Esophagus squamous epithelium (tissue), 4 donors: ENCODE data around the gene ASB7.

ENCODE experiments used
- POLR2A ChIP-seq, 4 donors: fragments of 450-650 bp; IDR thresholded peaks; one replicate each; pipeline ENCODE4 v1.6.1; 2017; ENCODE audit warnings: antibody characterized with exemption in 4 of 4, mild to moderate bottlenecking in 4 of 4, moderate library complexity in 3 of 4
- TF ChIP-seq, protein P1 (sequence below), 6 experiments: fragments of 450-650 bp in 4 of 6; fragments of 200-600 bp in 2 of 6; sonication (generic) in 2 of 6; IDR thresholded peaks; one replicate each; pipeline ENCODE4 v1.5.1; 2016 to 2019; ENCODE audit warnings: antibody characterized with exemption in 6 of 6, mild to moderate bottlenecking in 4 of 6, moderate library complexity in 4 of 6

GRCh38 chr15:100687582-100688141, 85.3 kb downstream of the ASB7 start:
- TF ChIP-seq, protein P1, sequence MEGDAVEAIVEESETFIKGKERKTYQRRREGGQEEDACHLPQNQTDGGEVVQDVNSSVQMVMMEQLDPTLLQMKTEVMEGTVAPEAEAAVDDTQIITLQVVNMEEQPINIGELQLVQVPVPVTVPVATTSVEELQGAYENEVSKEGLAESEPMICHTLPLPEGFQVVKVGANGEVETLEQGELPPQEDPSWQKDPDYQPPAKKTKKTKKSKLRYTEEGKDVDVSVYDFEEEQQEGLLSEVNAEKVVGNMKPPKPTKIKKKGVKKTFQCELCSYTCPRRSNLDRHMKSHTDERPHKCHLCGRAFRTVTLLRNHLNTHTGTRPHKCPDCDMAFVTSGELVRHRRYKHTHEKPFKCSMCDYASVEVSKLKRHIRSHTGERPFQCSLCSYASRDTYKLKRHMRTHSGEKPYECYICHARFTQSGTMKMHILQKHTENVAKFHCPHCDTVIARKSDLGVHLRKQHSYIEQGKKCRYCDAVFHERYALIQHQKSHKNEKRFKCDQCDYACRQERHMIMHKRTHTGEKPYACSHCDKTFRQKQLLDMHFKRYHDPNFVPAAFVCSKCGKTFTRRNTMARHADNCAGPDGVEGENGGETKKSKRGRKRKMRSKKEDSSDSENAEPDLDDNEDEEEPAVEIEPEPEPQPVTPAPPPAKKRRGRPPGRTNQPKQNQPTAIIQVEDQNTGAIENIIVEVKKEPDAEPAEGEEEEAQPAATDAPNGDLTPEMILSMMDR (IDR thresholded peaks at IDR 0.05) = no peak
- no peak for TF ChIP-seq POLR2A (IDR thresholded peaks at IDR 0.05)
